ENCODE data around the gene TPM4. TPM values are rescaled to one million over a fixed set of nuclear protein-coding genes. Genes with fewer than 3 reads are reported as not detected.
A peak's percentile ranks its signal among the peaks of the same experiment; 100 is the strongest.

Gene TPM4
- total and polyA plus RNA-seq, 2 of the 13 experiments (the other 11 are each of a cell fraction or from before 2014, with no cell fraction given), result 180 to 188 TPM

DNA sequence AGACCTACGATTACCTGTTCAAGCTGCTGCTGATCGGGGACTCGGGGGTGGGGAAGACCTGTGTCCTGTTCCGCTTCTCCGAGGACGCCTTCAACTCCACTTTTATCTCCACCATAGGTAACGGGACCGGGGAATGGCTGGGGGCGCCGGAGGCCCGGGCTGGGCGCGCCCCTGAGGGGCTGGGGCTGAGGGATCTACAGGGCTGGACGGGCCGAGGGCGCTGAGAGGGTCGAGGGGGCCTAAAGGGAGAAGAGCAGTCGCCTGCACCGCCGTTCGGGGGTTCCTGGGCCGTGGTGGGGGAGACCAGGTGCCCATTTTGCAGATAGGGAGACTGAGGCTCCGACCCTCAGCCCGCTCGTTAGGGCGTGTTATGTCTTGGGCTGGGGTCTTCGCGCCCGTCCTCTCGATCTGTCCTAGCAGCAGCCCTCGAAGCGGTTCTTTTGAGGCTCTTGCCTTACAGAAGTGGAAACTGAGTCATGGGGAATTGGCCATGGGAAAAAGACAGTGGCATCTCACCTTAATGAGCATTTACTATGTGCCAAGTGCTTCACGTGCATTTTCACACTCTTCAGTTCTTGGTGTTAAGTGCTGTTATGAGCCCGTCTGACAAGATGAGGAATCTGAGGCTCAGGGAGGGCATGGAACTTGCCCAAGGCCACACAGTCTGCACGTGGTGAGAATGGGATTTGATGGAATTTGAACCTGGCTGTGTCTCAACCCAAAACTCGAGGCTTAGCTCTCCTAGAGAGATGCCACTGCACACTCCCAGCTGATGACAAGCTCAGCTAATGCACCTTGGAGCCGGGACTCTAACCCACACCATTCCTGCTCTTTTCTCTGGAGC lies 35.8 kb downstream of the TPM4 start (continued):
- TF ChIP-seq, protein P1, sequence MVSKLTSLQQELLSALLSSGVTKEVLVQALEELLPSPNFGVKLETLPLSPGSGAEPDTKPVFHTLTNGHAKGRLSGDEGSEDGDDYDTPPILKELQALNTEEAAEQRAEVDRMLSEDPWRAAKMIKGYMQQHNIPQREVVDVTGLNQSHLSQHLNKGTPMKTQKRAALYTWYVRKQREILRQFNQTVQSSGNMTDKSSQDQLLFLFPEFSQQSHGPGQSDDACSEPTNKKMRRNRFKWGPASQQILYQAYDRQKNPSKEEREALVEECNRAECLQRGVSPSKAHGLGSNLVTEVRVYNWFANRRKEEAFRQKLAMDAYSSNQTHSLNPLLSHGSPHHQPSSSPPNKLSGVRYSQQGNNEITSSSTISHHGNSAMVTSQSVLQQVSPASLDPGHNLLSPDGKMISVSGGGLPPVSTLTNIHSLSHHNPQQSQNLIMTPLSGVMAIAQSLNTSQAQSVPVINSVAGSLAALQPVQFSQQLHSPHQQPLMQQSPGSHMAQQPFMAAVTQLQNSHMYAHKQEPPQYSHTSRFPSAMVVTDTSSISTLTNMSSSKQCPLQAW (CRISPR knock-in tag; IDR thresholded peaks at IDR 0.05), result no peak; the same call in 1 of the 2 replicates
- TF ChIP-seq NFYB (CRISPR knock-in tag; IDR thresholded peaks at IDR 0.05) (no peak), GATA4 (IDR thresholded peaks at IDR 0.05; ENCODE audit: borderline replicate concordance, low read depth) (no peak), BRD4 (CRISPR knock-in tag; IDR thresholded peaks at IDR 0.05) (0 out of 2 replicates have a peak, but pooled peaks have one; percentile 37), ZNF331 (CRISPR knock-in tag; IDR thresholded peaks at IDR 0.05) (no peak), NBN (conservative IDR thresholded peaks at IDR 0.05) (no peak), MAF1 (CRISPR knock-in tag; IDR thresholded peaks at IDR 0.05; ENCODE audit: borderline replicate concordance) (no peak), ZBTB20 (CRISPR knock-in tag; IDR thresholded peaks at IDR 0.05; ENCODE audit: borderline replicate concordance, low read depth) (0 out of 2 replicates have a peak, but pooled peaks have one; percentile 0), SIN3B (IDR thresholded peaks at IDR 0.05; ENCODE audit: low read length) (no peak), GLI4 (CRISPR knock-in tag; IDR thresholded peaks at IDR 0.05; ENCODE audit: borderline replicate concordance) (no peak), SIX4 (CRISPR knock-in tag; IDR thresholded peaks at IDR 0.05) (no peak), FOXC1 (CRISPR knock-in tag; IDR thresholded peaks at IDR 0.05; ENCODE audit: borderline replicate concordance) (peak; percentile 9; the same call in 1 of the 2 replicates)
- TF ChIP-seq, protein P2, sequence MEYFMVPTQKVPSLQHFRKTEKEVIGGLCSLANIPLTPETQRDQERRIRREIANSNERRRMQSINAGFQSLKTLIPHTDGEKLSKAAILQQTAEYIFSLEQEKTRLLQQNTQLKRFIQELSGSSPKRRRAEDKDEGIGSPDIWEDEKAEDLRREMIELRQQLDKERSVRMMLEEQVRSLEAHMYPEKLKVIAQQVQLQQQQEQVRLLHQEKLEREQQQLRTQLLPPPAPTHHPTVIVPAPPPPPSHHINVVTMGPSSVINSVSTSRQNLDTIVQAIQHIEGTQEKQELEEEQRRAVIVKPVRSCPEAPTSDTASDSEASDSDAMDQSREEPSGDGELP (IDR thresholded peaks at IDR 0.05; ENCODE audit: borderline replicate concordance, low read depth), result 0 out of 2 replicates have a peak, but pooled peaks have one; percentile 6
- TF ChIP-seq, protein P3, sequence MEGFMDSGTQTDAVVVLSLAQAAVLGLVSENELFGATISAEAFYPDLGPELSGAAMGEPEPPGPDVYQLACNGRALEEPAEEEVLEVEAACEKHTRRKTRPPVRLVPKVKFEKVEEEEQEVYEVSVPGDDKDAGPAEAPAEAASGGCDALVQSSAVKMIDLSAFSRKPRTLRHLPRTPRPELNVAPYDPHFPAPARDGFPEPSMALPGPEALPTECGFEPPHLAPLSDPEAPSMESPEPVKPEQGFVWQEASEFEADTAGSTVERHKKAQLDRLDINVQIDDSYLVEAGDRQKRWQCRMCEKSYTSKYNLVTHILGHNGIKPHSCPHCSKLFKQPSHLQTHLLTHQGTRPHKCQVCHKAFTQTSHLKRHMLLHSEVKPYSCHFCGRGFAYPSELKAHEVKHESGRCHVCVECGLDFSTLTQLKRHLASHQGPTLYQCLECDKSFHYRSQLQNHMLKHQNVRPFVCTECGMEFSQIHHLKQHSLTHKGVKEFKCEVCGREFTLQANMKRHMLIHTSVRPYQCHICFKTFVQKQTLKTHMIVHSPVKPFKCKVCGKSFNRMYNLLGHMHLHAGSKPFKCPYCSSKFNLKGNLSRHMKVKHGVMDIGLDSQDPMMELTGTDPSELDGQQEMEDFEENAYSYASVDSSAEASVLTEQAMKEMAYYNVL (CRISPR knock-in tag; IDR thresholded peaks at IDR 0.05; ENCODE audit: borderline replicate concordance), result no peak
- TF ChIP-seq, protein P4, sequence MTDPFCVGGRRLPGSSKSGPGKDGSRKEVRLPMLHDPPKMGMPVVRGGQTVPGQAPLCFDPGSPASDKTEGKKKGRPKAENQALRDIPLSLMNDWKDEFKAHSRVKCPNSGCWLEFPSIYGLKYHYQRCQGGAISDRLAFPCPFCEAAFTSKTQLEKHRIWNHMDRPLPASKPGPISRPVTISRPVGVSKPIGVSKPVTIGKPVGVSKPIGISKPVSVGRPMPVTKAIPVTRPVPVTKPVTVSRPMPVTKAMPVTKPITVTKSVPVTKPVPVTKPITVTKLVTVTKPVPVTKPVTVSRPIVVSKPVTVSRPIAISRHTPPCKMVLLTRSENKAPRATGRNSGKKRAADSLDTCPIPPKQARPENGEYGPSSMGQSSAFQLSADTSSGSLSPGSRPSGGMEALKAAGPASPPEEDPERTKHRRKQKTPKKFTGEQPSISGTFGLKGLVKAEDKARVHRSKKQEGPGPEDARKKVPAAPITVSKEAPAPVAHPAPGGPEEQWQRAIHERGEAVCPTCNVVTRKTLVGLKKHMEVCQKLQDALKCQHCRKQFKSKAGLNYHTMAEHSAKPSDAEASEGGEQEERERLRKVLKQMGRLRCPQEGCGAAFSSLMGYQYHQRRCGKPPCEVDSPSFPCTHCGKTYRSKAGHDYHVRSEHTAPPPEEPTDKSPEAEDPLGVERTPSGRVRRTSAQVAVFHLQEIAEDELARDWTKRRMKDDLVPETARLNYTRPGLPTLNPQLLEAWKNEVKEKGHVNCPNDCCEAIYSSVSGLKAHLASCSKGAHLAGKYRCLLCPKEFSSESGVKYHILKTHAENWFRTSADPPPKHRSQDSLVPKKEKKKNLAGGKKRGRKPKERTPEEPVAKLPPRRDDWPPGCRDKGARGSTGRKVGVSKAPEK (CRISPR knock-in tag; IDR thresholded peaks at IDR 0.05; ENCODE audit: borderline replicate concordance), result no peak

Measured in HepG2 (cell line).